Measurements from ENCODE around the gene GLRX3. TPM values are rescaled to one million over a fixed set of nuclear protein-coding genes. Genes with fewer than 3 reads are reported as not detected.

Gene GLRX3
- total RNA-seq, 1 experiment from 2014 or later, result 142 TPM

DNA sequence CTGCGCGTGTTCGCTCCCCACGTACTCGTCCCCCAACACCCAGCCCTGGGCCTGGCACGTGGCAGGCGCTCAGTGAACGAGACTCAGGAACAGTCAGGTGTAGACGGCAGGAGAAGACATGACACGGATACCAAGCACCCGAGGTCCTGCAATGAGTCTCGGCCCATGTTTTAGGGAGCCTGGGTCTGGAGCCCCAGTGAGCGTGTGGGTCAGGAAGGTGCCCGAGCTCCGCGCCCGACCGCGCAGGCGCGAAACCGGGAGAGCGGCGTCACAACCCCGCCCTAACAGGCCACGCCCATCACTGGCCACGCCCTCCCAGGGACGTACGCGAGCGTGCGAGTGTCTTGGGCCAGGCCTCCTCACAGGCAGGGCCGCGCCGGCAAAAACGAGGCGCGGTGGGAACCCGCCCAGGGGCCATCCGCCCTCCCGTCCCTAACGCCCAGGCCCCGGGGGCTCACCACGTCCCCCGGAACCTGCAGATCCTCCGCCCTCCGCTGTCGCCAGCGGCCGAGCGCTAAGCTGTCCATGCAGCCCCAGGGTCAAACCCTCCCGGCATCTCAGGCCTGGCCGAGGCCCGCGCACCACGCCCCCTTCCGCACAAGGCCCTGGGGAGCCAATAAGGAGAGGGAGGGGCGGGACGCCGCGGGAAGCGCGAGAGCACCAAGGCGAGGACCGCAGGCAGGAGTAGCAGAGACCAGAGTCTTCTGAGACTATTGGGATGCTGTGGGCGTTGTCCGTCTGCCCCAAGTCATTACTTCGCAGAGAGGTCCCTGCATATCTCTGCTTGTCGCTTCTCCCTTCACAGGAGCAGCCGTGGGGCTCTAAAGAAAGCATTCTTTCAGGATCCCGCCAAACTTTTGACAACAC, 25.7 kb upstream of the GLRX3 start, which contains the start of gene C10orf143 (continued):
- no peak; the same call in 1 of the 2 replicates for TF ChIP-seq NR1H2 (CRISPR knock-in tag; IDR thresholded peaks at IDR 0.05)
- no peak for TF ChIP-seq MXD4 (CRISPR knock-in tag; IDR thresholded peaks at IDR 0.05; ENCODE audit: borderline replicate concordance)
- TF ChIP-seq JUN (CRISPR knock-in tag; IDR thresholded peaks at IDR 0.05), result peak; percentile 58; the same call in 1 of the 2 replicates
- no peak for TF ChIP-seq SMAD3 (CRISPR knock-in tag; IDR thresholded peaks at IDR 0.05; ENCODE audit: borderline replicate concordance)
- TF ChIP-seq, protein P1, sequence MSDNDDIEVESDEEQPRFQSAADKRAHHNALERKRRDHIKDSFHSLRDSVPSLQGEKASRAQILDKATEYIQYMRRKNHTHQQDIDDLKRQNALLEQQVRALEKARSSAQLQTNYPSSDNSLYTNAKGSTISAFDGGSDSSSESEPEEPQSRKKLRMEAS (CRISPR knock-in tag; IDR thresholded peaks at IDR 0.05), result peak; percentile 93
- TF ChIP-seq, protein P2, sequence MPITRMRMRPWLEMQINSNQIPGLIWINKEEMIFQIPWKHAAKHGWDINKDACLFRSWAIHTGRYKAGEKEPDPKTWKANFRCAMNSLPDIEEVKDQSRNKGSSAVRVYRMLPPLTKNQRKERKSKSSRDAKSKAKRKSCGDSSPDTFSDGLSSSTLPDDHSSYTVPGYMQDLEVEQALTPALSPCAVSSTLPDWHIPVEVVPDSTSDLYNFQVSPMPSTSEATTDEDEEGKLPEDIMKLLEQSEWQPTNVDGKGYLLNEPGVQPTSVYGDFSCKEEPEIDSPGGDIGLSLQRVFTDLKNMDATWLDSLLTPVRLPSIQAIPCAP (CRISPR knock-in tag; IDR thresholded peaks at IDR 0.05), result 0 out of 2 replicates have a peak, but pooled peaks have one; percentile 66
- TF ChIP-seq, protein P3, sequence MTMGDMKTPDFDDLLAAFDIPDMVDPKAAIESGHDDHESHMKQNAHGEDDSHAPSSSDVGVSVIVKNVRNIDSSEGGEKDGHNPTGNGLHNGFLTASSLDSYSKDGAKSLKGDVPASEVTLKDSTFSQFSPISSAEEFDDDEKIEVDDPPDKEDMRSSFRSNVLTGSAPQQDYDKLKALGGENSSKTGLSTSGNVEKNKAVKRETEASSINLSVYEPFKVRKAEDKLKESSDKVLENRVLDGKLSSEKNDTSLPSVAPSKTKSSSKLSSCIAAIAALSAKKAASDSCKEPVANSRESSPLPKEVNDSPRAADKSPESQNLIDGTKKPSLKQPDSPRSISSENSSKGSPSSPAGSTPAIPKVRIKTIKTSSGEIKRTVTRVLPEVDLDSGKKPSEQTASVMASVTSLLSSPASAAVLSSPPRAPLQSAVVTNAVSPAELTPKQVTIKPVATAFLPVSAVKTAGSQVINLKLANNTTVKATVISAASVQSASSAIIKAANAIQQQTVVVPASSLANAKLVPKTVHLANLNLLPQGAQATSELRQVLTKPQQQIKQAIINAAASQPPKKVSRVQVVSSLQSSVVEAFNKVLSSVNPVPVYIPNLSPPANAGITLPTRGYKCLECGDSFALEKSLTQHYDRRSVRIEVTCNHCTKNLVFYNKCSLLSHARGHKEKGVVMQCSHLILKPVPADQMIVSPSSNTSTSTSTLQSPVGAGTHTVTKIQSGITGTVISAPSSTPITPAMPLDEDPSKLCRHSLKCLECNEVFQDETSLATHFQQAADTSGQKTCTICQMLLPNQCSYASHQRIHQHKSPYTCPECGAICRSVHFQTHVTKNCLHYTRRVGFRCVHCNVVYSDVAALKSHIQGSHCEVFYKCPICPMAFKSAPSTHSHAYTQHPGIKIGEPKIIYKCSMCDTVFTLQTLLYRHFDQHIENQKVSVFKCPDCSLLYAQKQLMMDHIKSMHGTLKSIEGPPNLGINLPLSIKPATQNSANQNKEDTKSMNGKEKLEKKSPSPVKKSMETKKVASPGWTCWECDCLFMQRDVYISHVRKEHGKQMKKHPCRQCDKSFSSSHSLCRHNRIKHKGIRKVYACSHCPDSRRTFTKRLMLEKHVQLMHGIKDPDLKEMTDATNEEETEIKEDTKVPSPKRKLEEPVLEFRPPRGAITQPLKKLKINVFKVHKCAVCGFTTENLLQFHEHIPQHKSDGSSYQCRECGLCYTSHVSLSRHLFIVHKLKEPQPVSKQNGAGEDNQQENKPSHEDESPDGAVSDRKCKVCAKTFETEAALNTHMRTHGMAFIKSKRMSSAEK (CRISPR knock-in tag; IDR thresholded peaks at IDR 0.05; ENCODE audit: borderline replicate concordance), result no peak
- TF ChIP-seq FOXK1 (CRISPR knock-in tag; IDR thresholded peaks at IDR 0.05), result peak; percentile 22; the same call in 1 of the 2 replicates
- peak; percentile 59 for TF ChIP-seq ETV6 (CRISPR knock-in tag; IDR thresholded peaks at IDR 0.05)
- no peak for TF ChIP-seq NFE2L1 (CRISPR knock-in tag; IDR thresholded peaks at IDR 0.05)
- TF ChIP-seq, protein P4, sequence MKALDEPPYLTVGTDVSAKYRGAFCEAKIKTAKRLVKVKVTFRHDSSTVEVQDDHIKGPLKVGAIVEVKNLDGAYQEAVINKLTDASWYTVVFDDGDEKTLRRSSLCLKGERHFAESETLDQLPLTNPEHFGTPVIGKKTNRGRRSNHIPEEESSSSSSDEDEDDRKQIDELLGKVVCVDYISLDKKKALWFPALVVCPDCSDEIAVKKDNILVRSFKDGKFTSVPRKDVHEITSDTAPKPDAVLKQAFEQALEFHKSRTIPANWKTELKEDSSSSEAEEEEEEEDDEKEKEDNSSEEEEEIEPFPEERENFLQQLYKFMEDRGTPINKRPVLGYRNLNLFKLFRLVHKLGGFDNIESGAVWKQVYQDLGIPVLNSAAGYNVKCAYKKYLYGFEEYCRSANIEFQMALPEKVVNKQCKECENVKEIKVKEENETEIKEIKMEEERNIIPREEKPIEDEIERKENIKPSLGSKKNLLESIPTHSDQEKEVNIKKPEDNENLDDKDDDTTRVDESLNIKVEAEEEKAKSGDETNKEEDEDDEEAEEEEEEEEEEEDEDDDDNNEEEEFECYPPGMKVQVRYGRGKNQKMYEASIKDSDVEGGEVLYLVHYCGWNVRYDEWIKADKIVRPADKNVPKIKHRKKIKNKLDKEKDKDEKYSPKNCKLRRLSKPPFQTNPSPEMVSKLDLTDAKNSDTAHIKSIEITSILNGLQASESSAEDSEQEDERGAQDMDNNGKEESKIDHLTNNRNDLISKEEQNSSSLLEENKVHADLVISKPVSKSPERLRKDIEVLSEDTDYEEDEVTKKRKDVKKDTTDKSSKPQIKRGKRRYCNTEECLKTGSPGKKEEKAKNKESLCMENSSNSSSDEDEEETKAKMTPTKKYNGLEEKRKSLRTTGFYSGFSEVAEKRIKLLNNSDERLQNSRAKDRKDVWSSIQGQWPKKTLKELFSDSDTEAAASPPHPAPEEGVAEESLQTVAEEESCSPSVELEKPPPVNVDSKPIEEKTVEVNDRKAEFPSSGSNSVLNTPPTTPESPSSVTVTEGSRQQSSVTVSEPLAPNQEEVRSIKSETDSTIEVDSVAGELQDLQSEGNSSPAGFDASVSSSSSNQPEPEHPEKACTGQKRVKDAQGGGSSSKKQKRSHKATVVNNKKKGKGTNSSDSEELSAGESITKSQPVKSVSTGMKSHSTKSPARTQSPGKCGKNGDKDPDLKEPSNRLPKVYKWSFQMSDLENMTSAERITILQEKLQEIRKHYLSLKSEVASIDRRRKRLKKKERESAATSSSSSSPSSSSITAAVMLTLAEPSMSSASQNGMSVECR (CRISPR knock-in tag; IDR thresholded peaks at IDR 0.05; ENCODE audit: borderline replicate concordance), result peak; percentile 92; the same call in 1 of the 2 replicates
- no peak for TF ChIP-seq IRF2 (CRISPR knock-in tag; IDR thresholded peaks at IDR 0.05; ENCODE audit: borderline replicate concordance, low read depth)
- TF ChIP-seq, protein P5, sequence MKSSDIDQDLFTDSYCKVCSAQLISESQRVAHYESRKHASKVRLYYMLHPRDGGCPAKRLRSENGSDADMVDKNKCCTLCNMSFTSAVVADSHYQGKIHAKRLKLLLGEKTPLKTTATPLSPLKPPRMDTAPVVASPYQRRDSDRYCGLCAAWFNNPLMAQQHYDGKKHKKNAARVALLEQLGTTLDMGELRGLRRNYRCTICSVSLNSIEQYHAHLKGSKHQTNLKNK (CRISPR knock-in tag; IDR thresholded peaks at IDR 0.05), result no peak
- TF ChIP-seq JAZF1 (CRISPR knock-in tag; IDR thresholded peaks at IDR 0.05), result no peak
- 0 out of 2 replicates have a peak, but pooled peaks have one; percentile 14 for TF ChIP-seq CREB1 (CRISPR knock-in tag; IDR thresholded peaks at IDR 0.05)
- TF ChIP-seq, protein P6, sequence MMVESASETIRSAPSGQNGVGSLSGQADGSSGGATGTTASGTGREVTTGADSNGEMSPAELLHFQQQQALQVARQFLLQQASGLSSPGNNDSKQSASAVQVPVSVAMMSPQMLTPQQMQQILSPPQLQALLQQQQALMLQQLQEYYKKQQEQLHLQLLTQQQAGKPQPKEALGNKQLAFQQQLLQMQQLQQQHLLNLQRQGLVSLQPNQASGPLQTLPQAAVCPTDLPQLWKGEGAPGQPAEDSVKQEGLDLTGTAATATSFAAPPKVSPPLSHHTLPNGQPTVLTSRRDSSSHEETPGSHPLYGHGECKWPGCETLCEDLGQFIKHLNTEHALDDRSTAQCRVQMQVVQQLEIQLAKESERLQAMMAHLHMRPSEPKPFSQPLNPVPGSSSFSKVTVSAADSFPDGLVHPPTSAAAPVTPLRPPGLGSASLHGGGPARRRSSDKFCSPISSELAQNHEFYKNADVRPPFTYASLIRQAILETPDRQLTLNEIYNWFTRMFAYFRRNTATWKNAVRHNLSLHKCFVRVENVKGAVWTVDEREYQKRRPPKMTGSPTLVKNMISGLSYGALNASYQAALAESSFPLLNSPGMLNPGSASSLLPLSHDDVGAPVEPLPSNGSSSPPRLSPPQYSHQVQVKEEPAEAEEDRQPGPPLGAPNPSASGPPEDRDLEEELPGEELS (CRISPR knock-in tag; IDR thresholded peaks at IDR 0.05), result 0 out of 2 replicates have a peak, but pooled peaks have one; percentile 48
- TF ChIP-seq FOXP1 (CRISPR knock-in tag; IDR thresholded peaks at IDR 0.05; ENCODE audit: borderline replicate concordance), result peak; percentile 49; the same call in 1 of the 2 replicates
- TF ChIP-seq, protein P7, sequence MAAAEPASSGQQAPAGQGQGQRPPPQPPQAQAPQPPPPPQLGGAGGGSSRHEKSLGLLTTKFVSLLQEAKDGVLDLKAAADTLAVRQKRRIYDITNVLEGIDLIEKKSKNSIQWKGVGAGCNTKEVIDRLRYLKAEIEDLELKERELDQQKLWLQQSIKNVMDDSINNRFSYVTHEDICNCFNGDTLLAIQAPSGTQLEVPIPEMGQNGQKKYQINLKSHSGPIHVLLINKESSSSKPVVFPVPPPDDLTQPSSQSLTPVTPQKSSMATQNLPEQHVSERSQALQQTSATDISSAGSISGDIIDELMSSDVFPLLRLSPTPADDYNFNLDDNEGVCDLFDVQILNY (CRISPR knock-in tag; IDR thresholded peaks at IDR 0.05), result peak; percentile 90; the same call in 1 of the 2 replicates
- no peak for TF ChIP-seq NR3C1 (CRISPR knock-in tag; conservative IDR thresholded peaks at IDR 0.05; ENCODE audit: low read depth)
- no peak for TF ChIP-seq MYBL2 (CRISPR knock-in tag; IDR thresholded peaks at IDR 0.05)
- TF ChIP-seq, protein P8, sequence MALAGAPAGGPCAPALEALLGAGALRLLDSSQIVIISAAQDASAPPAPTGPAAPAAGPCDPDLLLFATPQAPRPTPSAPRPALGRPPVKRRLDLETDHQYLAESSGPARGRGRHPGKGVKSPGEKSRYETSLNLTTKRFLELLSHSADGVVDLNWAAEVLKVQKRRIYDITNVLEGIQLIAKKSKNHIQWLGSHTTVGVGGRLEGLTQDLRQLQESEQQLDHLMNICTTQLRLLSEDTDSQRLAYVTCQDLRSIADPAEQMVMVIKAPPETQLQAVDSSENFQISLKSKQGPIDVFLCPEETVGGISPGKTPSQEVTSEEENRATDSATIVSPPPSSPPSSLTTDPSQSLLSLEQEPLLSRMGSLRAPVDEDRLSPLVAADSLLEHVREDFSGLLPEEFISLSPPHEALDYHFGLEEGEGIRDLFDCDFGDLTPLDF (CRISPR knock-in tag; IDR thresholded peaks at IDR 0.05), result peak; percentile 58; the same call in 1 of the 2 replicates
- TF ChIP-seq, protein P9, sequence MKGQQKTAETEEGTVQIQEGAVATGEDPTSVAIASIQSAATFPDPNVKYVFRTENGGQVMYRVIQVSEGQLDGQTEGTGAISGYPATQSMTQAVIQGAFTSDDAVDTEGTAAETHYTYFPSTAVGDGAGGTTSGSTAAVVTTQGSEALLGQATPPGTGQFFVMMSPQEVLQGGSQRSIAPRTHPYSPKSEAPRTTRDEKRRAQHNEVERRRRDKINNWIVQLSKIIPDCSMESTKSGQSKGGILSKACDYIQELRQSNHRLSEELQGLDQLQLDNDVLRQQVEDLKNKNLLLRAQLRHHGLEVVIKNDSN (CRISPR knock-in tag; IDR thresholded peaks at IDR 0.05), result peak; percentile 70; the same call in 1 of the 2 replicates
